Activated T-cell treated with anti-CD3 and anti-CD28 coated beads, Interleukin-2, amount 50 U/mL, for 4 hours (primary cell): ENCODE results near the gene PIGS. TPM values are rescaled to one million over a fixed set of nuclear protein-coding genes. Genes with fewer than 3 reads are reported as not detected.

Experiments used
- ATAC-seq, 2 donors: fragments of 200-7000 bp; cut with Tn5 transposase; one replicate each; pipeline ENCODE4 v1.10.0; 2021
- DNase-seq: peaks from one replicate; pipeline ENCODE4 v3.0.0-alpha.2; 2020
- H3K27me3 Mint-ChIP-seq: one replicate; pipeline ENCODE4 v1.8.0; 2021; ENCODE audit warnings: low read depth, mixed read lengths
- H3K36me3 Mint-ChIP-seq: one replicate; pipeline ENCODE4 v1.8.0; 2022; ENCODE audit warnings: mixed read lengths; ENCODE audit not compliant: insufficient read depth
- H3K4me1 Mint-ChIP-seq: one replicate; pipeline ENCODE4 v1.8.0; 2021; ENCODE audit warnings: low read depth, mixed read lengths
- H3K4me3 Mint-ChIP-seq: one replicate; pipeline ENCODE4 v1.8.0; 2021; ENCODE audit warnings: mild to moderate bottlenecking, moderate library complexity, mixed read lengths
- H3K9me3 Mint-ChIP-seq: one replicate; pipeline ENCODE4 v1.8.0; 2021; ENCODE audit warnings: mixed read lengths
- total RNA-seq, 3 donors: library from RNA; stranded (reverse); gene quantifications; one replicate each; pipeline ENCODE4 v1.2.1, GENCODE V29; 2021

The PIGS gene
- total RNA-seq, 3 donors from 2014 or later, result 47.0 to 49.9 (median 48.3) TPM

- no peak for ATAC-seq
- H3K4me1 Mint-ChIP-seq, result peaks cover 53% of the 10 kb centered on the region
- peaks cover 18% of the 10 kb centered on the region for H3K36me3 Mint-ChIP-seq
- H3K4me3 Mint-ChIP-seq, result peak overlapping the region; percentile 91
- no peaks in the 10 kb centered on the region for H3K9me3 Mint-ChIP-seq
- DNase-seq, result no peak
- no peaks in the 10 kb centered on the region for H3K27me3 Mint-ChIP-seq
Observed at GRCh38 chr17:28550858-28551257, 20.5 kb downstream of the PIGS start.

- Mint-ChIP-seq H3K9me3 (no peaks in the 10 kb centered on the region), H3K4me3 (peak overlapping the region; percentile 31), H3K27me3 (no peaks in the 10 kb centered on the region), H3K4me1 (peaks cover 53% of the 10 kb centered on the region), H3K36me3 (peaks cover 12% of the 10 kb centered on the region)
- DNase-seq, result peak; percentile 28
- ATAC-seq, result peak; percentile 53 to 58
Observed at GRCh38 chr17:28549236-28550132, 21.8 kb downstream of the PIGS start.

GRCh38 chr17:28548417-28549130 lies 22.8 kb downstream of the PIGS start:
- Mint-ChIP-seq H3K4me1 (peaks cover 53% of the 10 kb centered on the region), H3K9me3 (no peaks in the 10 kb centered on the region), H3K4me3 (no peak overlapping the region), H3K27me3 (no peaks in the 10 kb centered on the region), H3K36me3 (peaks cover 5% of the 10 kb centered on the region)
- no peak for DNase-seq
- ATAC-seq, result no peak

- H3K4me3 Mint-ChIP-seq, result no peak overlapping the region
- H3K27me3 Mint-ChIP-seq, result no peaks in the 10 kb centered on the region
- peak; percentile 24 to 33 for ATAC-seq
- peaks cover 48% of the 10 kb centered on the region for H3K4me1 Mint-ChIP-seq
- H3K36me3 Mint-ChIP-seq, result no peaks in the 10 kb centered on the region
- H3K9me3 Mint-ChIP-seq, result no peaks in the 10 kb centered on the region
- DNase-seq, result peak; percentile 49
Observed at GRCh38 chr17:28547623-28548416, 23.5 kb downstream of the PIGS start.

- H3K27me3 Mint-ChIP-seq, result no peaks in the 10 kb centered on the region
- no peaks in the 10 kb centered on the region for H3K9me3 Mint-ChIP-seq
- peaks cover 45% of the 10 kb centered on the region for H3K4me1 Mint-ChIP-seq
- no peaks in the 10 kb centered on the region for H3K36me3 Mint-ChIP-seq
- DNase-seq (no peak), ATAC-seq (no peak)
- no peak overlapping the region for H3K4me3 Mint-ChIP-seq
Observed at GRCh38 chr17:28547096-28547622, 24.2 kb downstream of the PIGS start.

GRCh38 chr17:28545787-28546415 lies 25.4 kb downstream of the PIGS start:
- ATAC-seq (no peak), DNase-seq (no peak)
- Mint-ChIP-seq H3K4me3 (no peak overlapping the region), H3K4me1 (peaks cover 35% of the 10 kb centered on the region), H3K36me3 (no peaks in the 10 kb centered on the region), H3K27me3 (no peaks in the 10 kb centered on the region), H3K9me3 (no peaks in the 10 kb centered on the region)

- ATAC-seq (no peak), DNase-seq (no peak)
- H3K27me3 Mint-ChIP-seq, result no peaks in the 10 kb centered on the region
Observed at GRCh38 chr17:28545141-28545503, 26.2 kb downstream of the PIGS start.

GRCh38 chr17:28544402-28545140 lies 26.8 kb downstream of the PIGS start:
- no peak for ATAC-seq
- Mint-ChIP-seq H3K36me3 (no peaks in the 10 kb centered on the region), H3K27me3 (no peaks in the 10 kb centered on the region), H3K4me1 (peaks cover 21% of the 10 kb centered on the region), H3K4me3 (no peak overlapping the region), H3K9me3 (no peaks in the 10 kb centered on the region)
- no peak for DNase-seq

More at GRCh38 chr17:28545141-28545503, 26.2 kb downstream of the PIGS start:
- peaks cover 27% of the 10 kb centered on the region for H3K4me1 Mint-ChIP-seq
- no peak overlapping the region for H3K4me3 Mint-ChIP-seq
- no peaks in the 10 kb centered on the region for H3K9me3 Mint-ChIP-seq
- no peaks in the 10 kb centered on the region for H3K36me3 Mint-ChIP-seq

- Mint-ChIP-seq H3K9me3 (no peaks in the 10 kb centered on the region), H3K4me1 (no peaks in the 10 kb centered on the region), H3K27me3 (peaks cover 1% of the 10 kb centered on the region), H3K36me3 (no peaks in the 10 kb centered on the region), H3K4me3 (no peak overlapping the region)
- no peak for DNase-seq
- ATAC-seq, result no peak
Observed at GRCh38 chr17:28541439-28541838, 29.9 kb downstream of the PIGS start.

GRCh38 chr17:28540231-28540630 lies 31.1 kb downstream of the PIGS start:
- H3K27me3 Mint-ChIP-seq, result peaks cover 1% of the 10 kb centered on the region
- H3K9me3 Mint-ChIP-seq, result no peaks in the 10 kb centered on the region
- no peaks in the 10 kb centered on the region for H3K36me3 Mint-ChIP-seq
- ATAC-seq (peak in 1 of 2 donors; percentile 22), DNase-seq (no peak)
- H3K4me3 Mint-ChIP-seq, result no peak overlapping the region
- no peaks in the 10 kb centered on the region for H3K4me1 Mint-ChIP-seq

- H3K9me3 Mint-ChIP-seq, result no peaks in the 10 kb centered on the region
- H3K27me3 Mint-ChIP-seq, result peaks cover 1% of the 10 kb centered on the region
- DNase-seq, result no peak
- H3K4me1 Mint-ChIP-seq, result no peaks in the 10 kb centered on the region
- ATAC-seq, result no peak
- no peaks in the 10 kb centered on the region for H3K36me3 Mint-ChIP-seq
- no peak overlapping the region for H3K4me3 Mint-ChIP-seq
Observed at GRCh38 chr17:28538296-28538895, 32.9 kb downstream of the PIGS start.

GRCh38 chr17:28537219-28537610 lies 34.1 kb downstream of the PIGS start:
- Mint-ChIP-seq H3K4me3 (no peak overlapping the region), H3K27me3 (peaks cover 1% of the 10 kb centered on the region), H3K36me3 (no peaks in the 10 kb centered on the region), H3K4me1 (no peaks in the 10 kb centered on the region), H3K9me3 (no peaks in the 10 kb centered on the region)
- ATAC-seq (no peak), DNase-seq (no peak)
